HEK293 (cell line): ENCODE measurements around the gene EDDM13.

Experiments
- CTCF ChIA-PET: fragments of 350-600 bp; formaldehyde crosslinking; extraction: SDS; loops from one replicate; lab custom pipeline; 2021; ENCODE audit warnings: antibody characterized with exemption; lab: Yijun Ruan, JAX
- POLR2A ChIA-PET: fragments of 300-600 bp; formaldehyde crosslinking; extraction: SDS; loops from one replicate; lab custom pipeline; 2020; ENCODE audit warnings: antibody characterized with exemption, inconsistent platforms; lab: Yijun Ruan, JAX
- H3K27ac ChIP-seq: fragments of 200-500 bp; sonication (Bioruptor generic); 2 replicates; pipeline ENCODE4 v1.5.1; 2014; ENCODE audit warnings: low read depth, low read length, control low read depth, inconsistent platforms; ENCODE audit errors: extremely low read depth
- H3K36me3 ChIP-seq, 2 experiments: fragments of 200-500 bp in 1 of 2; sonication (Bioruptor generic) in 1 of 2; 1 replicate in 1 of 2; 2 replicates in 1 of 2; pipeline ENCODE4 v1.5.1; 2014 to 2017; ENCODE audit warnings: inconsistent platforms in 2 of 2, low read length in 2 of 2; ENCODE audit not compliant: control insufficient read depth in 2 of 2, insufficient read depth in 1 of 2
- H3K4me1 ChIP-seq: fragments of 200-500 bp; sonication (Bioruptor generic); 2 replicates; pipeline ENCODE4 v1.5.1; 2014; ENCODE audit warnings: mild to moderate bottlenecking, low read length, inconsistent platforms; ENCODE audit not compliant: control insufficient read depth, insufficient read depth
- H3K4me3 ChIP-seq: 2 replicates; pipeline ENCODE4 v1.5.1; 2011; ENCODE audit warnings: low read depth, mild to moderate bottlenecking, control low read depth, low read length, moderate library complexity
- H3K9me3 ChIP-seq: fragments of 200-500 bp; sonication (Bioruptor generic); 2 replicates; pipeline ENCODE4 v1.5.1; 2014; ENCODE audit warnings: low read depth, low read length, inconsistent platforms; ENCODE audit not compliant: control insufficient read depth, insufficient read depth
- BCL11A ChIP-seq: fragments of 450-650 bp; formaldehyde crosslinking; IDR thresholded peaks from 2 replicates; pipeline ENCODE4 v1.5.1; 2016; ENCODE audit warnings: low read depth, missing biosample characterization, missing genetic modification characterization
- EGR2 ChIP-seq: fragments of 450-650 bp; formaldehyde crosslinking; IDR thresholded peaks from 2 replicates; pipeline ENCODE4 v1.5.1; 2016; ENCODE audit warnings: low read depth, missing biosample characterization, missing genetic modification characterization
- PRDM2 ChIP-seq: fragments of 450-650 bp; formaldehyde crosslinking; IDR thresholded peaks from 2 replicates; pipeline ENCODE4 v1.5.1; 2016; ENCODE audit warnings: missing biosample characterization, missing genetic modification characterization, borderline replicate concordance
- PRDM4 ChIP-seq: fragments of 450-650 bp; formaldehyde crosslinking; IDR thresholded peaks from 2 replicates; pipeline ENCODE4 v1.5.1; 2017; ENCODE audit warnings: missing biosample characterization, missing genetic modification characterization
- PRDM6 ChIP-seq: fragments of 450-650 bp; formaldehyde crosslinking; IDR thresholded peaks from 2 replicates; pipeline ENCODE4 v1.5.1; 2017; ENCODE audit warnings: missing biosample characterization, missing genetic modification characterization
- TSHZ1 ChIP-seq: fragments of 450-650 bp; formaldehyde crosslinking; IDR thresholded peaks from 2 replicates; pipeline ENCODE4 v1.5.1; 2016; ENCODE audit warnings: missing biosample characterization, missing genetic modification characterization, borderline replicate concordance
- ZBTB7A ChIP-seq: fragments of 450-650 bp; formaldehyde crosslinking; IDR thresholded peaks from 2 replicates; pipeline ENCODE4 v1.5.1; 2016; ENCODE audit warnings: low read depth, missing biosample characterization, missing genetic modification characterization
- ZNF157 ChIP-seq: fragments of 450-650 bp; formaldehyde crosslinking; IDR thresholded peaks from 2 replicates; pipeline ENCODE4 v1.5.1; 2016; ENCODE audit warnings: missing biosample characterization, missing genetic modification characterization
- ZNF174 ChIP-seq: fragments of 450-650 bp; formaldehyde crosslinking; IDR thresholded peaks from 2 replicates; pipeline ENCODE4 v1.5.0; 2017; ENCODE audit warnings: missing biosample characterization, mild to moderate bottlenecking, missing genetic modification characterization
- ZNF302 ChIP-seq: fragments of 450-650 bp; formaldehyde crosslinking; IDR thresholded peaks from 2 replicates; pipeline ENCODE4 v1.5.1; 2016; ENCODE audit warnings: missing biosample characterization, missing genetic modification characterization, low read depth
- ZNF580 ChIP-seq: fragments of 450-650 bp; formaldehyde crosslinking; IDR thresholded peaks from 2 replicates; pipeline ENCODE4 v1.5.1; 2016; ENCODE audit warnings: missing biosample characterization, missing genetic modification characterization
- ZNF610 ChIP-seq: fragments of 450-650 bp; formaldehyde crosslinking; IDR thresholded peaks from 2 replicates; pipeline ENCODE4 v1.5.1; 2016; ENCODE audit warnings: missing biosample characterization, missing genetic modification characterization, borderline replicate concordance
- ZNF654 ChIP-seq: fragments of 450-650 bp; formaldehyde crosslinking; IDR thresholded peaks from 2 replicates; pipeline ENCODE4 v1.5.1; 2016; ENCODE audit warnings: low read depth, missing biosample characterization, missing genetic modification characterization
- ZNF843 ChIP-seq: fragments of 450-650 bp; formaldehyde crosslinking; IDR thresholded peaks from 2 replicates; pipeline ENCODE4 v1.5.1; 2016; ENCODE audit warnings: missing biosample characterization, missing genetic modification characterization

Gene EDDM13

GRCh38 chr19:56321989-56322440 is 49.5 kb downstream of the EDDM13 start:
- no peak for TF ChIP-seq ZBTB7A (tag by site-specific recombination)
- no peak for TF ChIP-seq ZNF843 (tag by site-specific recombination)
- no peak for TF ChIP-seq ZNF157 (tag by site-specific recombination)
- TF ChIP-seq PRDM6: no peak
- TF ChIP-seq EGR2 (tag by site-specific recombination): no peak
- no peak for TF ChIP-seq ZNF174 (tag by site-specific recombination)
- TF ChIP-seq ZNF654 (tag by site-specific recombination): no peak
- TF ChIP-seq ZNF610 (tag by site-specific recombination): no peak
- TF ChIP-seq PRDM4: no peak
- no peak for TF ChIP-seq ZNF302 (tag by site-specific recombination)
- TF ChIP-seq BCL11A (tag by site-specific recombination): no peak
- no peak for TF ChIP-seq ZNF580 (tag by site-specific recombination)
- TF ChIP-seq, all 188 proteins: peak for 0
- ChIA-PET CTCF (interaction anchor here (1.2 to 2.2 kb wide), 3 partner anchors 11 to 246 kb away, joined by 5 to 10 read pairs (median 5); no protein-coding TSS in a partner anchor), POLR2A (no interaction called here)
- H3K9me3 ChIP-seq: no peaks in the 10 kb centered on the region
- H3K27ac ChIP-seq: no peak overlapping the region
- H3K4me3 ChIP-seq: no peak overlapping the region
- H3K36me3 ChIP-seq: no peaks in the 10 kb centered on the region
- no peaks in the 10 kb centered on the region for H3K4me1 ChIP-seq

GRCh38 chr19:56324436-56324835 is 51.9 kb downstream of the EDDM13 start:
- Histone ChIP-seq H3K27ac (no peak overlapping the region), H3K9me3 (no peaks in the 10 kb centered on the region), H3K4me1 (no peaks in the 10 kb centered on the region), H3K36me3 (no peaks in the 10 kb centered on the region), H3K4me3 (no peak overlapping the region)
- TF ChIP-seq PRDM2: no peak
- TF ChIP-seq TSHZ1 (tag by site-specific recombination): no peak
- ChIA-PET CTCF (interaction anchor here (1.0 to 1.3 kb wide), 2 partner anchors 9 to 15 kb away, joined by 3 to 6 read pairs; no protein-coding TSS in a partner anchor), POLR2A (no interaction called here)
